Daoy (cell line): ENCODE results near the gene ACSF3. TPM values are rescaled to one million over a fixed set of nuclear protein-coding genes. Genes with fewer than 3 reads are reported as not detected.
"Not testable (repeated sequence)": the region's sequence is repeated elsewhere in the genome, so short reads cannot be mapped to it uniquely, and the experiment has no call there.

ENCODE experiments used
- DNase-seq: peaks from one replicate; pipeline ENCODE4 v3.0.0-alpha.2; 2015; ENCODE audit warnings: low read depth
- total RNA-seq: library from RNA; depleted of rRNA; stranded (reverse); fragments of >200 nt; shearing (Covaris generic); gene quantifications from 2 replicates; pipeline ENCODE4 v1.2.3, GENCODE V29; 2014

Gene ACSF3
- total RNA-seq, 1 experiment from 2014 or later: 13.4 TPM

DNA sequence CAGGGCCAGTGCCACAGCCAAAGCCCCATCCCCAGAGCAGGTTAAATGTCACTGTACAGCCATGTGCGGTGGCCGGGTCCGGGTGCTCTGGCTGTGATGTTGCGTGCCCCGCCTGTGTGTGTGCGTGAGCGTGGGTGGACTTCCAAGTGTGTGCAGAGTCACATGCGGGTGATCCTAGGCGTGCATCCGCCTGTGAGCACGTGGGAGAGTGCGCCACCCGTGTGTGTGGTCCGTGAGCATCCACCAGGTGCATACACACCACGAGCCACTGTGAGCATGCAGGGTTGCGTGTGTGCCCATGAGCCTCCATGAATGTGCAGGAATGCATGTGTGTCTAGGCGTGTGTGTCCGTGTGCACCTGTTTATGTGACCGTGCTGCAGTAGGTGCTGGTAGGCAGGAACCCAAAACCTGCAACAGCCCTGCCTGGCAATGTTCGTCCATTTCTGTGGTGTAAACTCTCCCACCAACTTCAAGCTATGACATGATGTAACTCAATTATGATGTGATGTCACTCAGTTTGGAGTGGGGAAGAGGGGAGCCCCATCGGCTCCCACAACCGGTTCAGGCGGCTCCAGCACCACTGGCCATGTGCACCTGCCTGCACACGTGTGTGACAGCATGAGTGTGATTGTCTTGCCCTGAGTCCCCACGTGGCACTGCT lies 37.6 kb upstream of the ACSF3 start:
- no peak for DNase-seq

DNA sequence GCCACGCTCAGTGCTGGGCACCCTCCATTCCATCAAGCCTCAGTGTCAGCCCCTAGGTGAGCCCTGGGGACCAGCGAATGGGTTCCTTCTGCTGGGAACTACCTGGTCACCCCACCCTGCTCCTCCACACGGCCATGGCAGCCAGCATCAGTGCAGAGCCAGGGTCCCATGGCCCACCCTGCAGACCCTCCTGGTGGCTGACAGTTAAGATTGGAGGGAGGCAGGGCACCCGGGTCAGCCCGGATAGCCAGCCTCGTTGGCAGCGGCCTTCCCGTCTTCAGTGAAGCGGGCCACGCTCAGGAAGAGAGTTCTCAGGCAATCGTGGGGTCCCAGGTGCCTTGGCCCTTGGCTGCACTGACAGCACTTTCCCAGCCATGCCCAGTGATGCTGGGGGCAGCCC lies 37.1 kb upstream of the ACSF3 start:
- no peak for DNase-seq

DNA sequence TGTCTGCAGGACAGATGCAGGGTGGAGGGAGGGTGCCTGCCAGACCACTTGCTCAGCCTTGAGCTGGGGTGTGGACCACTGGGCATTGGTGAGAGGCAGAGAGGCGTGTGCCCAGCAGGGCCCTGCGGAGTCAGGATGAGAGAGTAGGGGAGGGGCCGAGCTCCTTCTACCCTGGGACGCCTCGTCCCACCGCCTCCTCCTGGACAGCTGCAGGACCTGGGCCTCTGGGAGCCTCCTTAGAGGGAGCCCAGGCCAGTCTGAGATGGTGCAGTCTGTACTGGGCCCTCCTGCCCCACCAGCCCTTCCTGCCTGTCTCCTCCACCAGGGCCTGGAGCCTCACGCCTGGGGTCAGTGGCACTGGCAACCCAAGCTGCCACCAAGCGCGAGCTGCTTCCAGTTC lies 35.9 kb upstream of the ACSF3 start:
- no peak for DNase-seq

DNA sequence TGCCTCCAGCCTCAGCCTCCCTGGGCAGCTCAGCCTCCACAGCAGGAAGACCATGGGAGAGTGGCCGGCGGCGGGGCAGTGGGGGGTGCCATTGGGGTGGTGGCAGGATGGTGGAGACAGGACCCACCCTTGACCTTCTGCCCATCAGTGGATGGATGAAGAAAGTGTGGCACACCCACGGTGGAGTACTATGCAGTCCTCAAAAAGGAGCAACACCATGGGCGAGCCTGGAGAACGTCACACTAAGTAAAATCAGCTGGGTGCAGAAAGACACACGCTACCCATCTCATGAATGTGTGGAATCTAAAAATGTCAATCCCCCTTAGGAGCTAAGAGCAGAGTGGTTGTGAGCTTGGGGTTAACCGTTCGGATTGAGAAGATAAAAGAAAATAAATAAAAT lies 34.8 kb upstream of the ACSF3 start:
- no peak for DNase-seq

DNA sequence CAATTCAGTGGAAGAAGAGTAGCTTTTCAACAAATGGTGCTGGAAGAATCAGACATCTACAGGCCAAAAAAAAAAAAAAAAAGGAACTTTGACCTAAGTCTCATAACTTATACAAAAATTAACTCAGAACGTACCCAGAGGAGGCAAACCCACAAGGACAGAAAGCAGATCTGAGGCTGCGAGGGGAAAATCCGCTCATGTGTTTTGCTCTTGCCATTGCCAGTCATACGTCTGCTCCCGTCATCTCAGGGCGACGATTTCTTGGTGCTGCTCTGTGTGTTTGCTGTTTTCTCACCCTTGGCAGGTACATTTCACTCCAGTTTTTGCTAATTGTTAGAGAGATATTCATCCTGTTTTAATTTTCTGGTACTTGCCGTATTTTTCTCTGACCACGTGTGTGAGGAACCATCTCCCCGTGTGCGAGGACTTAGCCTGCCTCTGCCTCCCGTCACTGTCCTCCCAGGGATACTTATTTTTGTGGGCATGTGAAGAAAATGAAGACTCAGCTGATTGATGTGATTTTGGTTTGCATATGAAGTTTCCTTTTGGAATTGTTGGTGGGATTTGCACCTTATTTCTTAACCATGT lies 33.4 kb upstream of the ACSF3 start:
- no peak for DNase-seq

DNA sequence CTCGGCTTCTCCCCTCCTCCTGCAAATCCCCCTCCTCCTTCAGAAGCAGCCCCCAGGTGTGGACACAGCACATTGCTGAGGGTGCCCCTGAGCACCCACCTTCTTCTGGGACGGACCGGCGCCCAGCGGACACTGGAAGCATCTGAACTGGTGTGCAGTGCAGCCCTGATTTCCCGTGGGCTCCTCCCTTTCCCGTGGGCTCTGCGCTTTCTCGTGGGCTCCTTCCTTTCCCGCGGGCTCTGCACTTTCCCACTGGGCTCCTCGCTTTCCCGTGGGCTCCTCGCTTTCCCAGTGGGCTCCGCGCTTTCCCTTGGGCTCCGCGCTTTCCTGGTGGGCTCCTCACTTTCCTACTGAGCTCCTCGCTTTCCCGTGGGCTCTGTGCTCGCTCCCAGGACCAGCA lies 32.6 kb upstream of the ACSF3 start:
- DNase-seq: no peak

DNA sequence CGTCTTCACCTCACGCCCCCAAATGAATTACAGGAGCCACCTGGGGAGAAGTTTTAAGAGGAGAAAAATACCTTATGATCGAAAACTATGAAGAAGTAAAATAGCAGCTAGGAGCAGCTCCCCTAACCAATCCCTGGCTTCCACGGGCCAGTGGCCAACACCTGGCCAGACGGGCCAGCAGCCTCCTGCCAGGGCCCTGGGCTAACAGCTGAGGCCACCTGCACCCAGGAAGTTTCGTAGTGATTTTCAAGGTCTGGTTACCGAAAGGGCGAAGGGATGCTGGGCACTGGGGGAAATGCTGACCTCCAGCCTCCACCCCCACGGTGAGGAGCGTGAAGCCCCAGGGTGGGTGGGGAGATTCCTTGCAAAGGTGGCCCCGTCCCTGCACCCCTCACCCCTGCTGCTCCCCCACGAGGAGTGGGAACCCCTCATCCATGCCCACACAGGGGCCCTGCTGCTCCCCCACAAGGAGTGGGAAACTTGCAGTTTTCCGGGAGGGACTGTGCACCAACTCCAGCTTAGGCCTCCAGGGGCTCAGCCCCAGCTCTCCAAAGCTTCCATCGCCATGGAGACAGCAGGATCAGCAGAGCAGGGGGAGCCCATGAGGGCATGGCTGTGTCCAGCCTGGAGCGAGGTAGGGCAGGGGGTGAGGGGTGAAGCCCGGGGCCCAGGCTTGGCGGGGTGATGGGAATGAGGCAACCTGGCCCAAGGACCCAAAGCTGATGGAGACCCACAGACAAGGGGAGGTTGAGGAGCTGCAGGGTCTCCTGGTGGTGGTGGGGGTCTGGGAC lies 31.9 kb upstream of the ACSF3 start:
- no peak for DNase-seq

DNA sequence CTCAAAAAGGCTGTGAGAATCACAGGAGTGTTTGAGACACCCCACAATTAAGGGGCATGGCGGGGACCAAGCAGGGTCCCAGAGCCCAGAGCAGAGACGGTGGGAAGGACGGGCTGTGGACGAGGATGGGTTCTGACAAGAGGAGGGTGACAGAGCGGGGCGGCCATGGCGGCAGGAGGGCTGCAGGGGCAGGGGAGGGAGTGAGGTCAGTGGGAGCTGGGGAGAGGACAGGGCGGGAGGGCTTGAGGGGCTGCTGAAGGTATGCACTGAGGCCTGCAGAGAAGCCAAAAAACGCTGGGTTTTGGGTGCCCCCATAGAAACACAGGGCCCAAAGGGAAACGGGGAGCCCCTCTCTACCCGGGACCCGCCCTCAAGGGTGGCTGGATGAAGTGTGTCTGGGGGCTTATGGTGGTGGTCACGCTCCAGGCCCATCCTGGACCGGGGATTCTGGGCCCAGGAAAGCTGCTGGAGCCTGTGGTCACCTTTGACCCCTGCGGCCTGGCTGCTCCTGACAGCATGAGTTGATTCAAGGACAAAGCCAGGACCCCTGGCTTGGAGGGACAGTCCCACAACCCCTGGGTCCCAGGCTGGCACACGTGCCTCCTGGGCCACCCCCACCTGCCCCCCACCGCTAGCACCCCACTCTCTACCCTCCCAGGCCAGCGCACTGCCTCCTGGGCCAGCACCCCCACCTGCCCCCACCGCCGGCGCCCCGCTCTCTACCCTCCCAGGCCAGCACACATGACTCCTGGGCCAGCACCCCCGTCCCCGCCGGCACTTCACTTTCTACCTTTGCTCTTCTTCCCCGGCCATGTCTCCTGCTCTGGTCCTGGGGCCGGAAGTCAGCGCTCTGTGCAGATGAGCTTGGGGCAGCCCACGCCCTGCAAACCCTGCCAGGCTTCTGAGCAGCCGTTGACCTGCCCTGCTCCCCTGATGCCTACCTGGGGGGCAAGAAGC lies 31.0 kb upstream of the ACSF3 start:
- DNase-seq: no peak

DNA sequence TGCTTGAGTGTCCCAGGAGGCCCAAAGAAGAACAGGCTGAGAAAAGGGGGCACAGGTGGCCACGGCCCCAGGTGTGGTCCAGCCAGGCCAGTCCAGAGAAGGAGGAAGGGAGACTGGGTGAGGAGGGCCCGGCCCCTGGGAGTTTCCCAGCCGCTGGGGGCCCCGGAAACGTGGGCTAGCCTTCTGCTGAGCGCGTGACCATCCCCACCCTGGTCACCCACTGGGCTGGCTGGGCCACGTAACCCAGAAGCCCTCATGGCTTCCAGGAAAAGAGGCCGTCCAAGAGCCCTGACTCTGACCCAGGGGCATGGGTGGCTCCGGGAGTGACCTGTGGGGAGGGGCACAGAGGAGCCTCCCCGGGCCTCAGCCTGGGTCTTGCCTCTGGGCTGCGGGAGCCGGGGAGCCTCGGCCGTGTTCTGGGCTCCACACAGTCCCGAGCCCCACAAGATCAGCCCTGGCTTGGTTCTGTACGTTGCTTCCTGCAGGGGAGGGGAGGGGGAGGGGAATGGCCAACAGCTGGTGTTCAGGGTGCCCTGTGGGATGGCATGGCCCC lies 29.8 kb upstream of the ACSF3 start:
- no peak for DNase-seq

DNA sequence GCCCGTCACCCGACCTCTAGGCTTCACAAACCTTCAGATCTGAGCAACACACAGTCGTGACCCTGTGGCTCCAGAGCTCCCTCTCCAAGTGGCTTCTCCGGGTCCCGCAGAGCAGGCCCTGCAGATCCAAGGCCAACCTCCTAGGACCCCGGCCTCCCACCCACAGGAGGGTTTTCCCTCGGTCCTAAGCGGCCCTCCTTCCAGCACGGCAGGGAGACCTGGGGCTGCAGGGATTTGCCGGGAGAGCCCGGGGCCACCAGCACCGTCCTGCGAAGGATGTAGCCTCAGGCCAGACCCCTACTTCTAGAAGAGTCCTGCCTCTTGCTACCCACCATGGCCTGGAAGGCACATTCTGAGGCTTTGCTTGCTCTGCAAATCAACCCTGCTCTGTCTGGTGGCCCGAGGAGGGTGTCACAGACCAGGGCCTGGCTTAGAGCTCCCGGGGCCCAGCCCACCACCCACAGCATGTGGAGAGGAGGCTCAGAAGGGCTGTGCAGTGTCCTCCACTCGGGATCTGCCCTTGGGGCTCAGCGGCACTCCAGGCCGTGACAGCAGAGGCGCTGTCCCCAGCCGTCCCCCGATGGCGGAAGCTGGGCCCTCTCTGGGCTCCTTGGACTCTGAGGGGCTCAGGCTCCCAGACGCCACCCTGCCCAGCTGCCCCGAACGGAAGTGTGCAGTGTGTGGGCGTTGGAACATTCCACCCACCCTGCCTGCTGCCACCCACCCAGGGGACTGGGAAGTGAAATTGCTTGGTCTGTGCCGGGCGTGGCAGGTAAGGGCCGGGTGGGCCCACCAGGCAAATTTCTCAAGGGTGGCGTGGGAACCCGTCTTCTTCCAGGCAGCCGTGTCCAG lies 28.8 kb upstream of the ACSF3 start:
- DNase-seq: no peak

DNA sequence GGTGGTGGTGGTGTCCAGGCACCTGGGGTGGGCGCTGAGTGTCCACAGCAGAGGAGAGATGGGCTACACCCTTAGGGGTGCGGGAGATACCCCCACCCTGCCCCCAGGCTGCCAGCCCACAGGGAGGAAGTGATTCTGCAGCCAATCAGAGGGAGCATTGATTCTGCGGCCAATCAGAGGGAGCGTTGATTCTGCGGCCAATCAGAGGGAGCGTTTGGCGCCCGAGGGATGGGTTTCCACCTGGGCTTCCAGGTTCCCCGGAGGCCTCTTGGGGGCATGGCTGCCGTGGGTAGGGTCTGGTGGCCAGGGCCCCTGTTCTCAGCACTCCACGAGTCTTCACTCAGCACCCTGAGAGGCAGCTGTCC lies 28.2 kb upstream of the ACSF3 start:
- DNase-seq: no peak

GRCh38 chr16:89066721-89067120 lies 26.9 kb upstream of the ACSF3 start:
- DNase-seq: no peak

GRCh38 chr16:89067677-89068443 lies 25.8 kb upstream of the ACSF3 start:
- DNase-seq: no peak

GRCh38 chr16:89068814-89069616 lies 24.6 kb upstream of the ACSF3 start:
- DNase-seq: not testable (repeated sequence)

DNA sequence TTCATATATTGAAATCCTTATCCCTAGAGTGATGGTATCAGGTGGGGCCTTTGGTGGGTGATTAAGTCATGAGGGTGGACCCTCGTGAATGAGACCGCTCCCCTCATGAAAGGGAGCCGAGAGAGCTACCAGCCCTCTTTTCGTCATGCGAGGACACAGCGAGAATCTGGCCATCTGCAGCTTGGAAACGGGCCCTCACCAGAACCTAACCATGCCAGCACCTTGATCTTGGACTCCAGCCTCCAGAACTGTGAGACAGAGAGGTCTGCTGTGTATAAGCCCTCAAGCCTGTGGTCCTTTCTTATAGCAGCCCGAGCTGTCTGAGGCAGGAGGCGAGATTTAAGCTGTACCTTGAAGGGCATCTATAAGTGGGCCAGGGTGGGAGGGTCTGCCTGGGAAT lies 23.7 kb upstream of the ACSF3 start:
- no peak for DNase-seq

DNA sequence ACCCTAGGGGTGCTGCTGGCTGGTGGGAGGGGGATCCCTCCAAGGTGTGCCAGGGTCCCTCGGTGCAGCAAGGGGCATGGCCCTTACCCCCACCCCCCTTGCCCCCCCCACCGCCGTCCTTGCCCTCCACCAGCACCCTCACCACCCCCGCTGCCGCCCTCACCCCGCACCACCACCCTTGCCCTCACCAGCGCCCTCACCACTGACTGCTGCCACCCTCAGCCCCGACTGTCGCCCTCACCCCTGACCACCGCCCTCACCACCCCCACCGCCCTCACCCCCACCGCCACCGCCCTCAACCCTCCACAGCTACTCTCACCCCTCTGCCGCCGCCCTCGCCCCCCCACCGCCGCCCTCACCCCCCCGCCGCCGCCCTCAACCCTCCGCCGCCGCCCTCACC lies 23.1 kb upstream of the ACSF3 start:
- no peak for DNase-seq

DNA sequence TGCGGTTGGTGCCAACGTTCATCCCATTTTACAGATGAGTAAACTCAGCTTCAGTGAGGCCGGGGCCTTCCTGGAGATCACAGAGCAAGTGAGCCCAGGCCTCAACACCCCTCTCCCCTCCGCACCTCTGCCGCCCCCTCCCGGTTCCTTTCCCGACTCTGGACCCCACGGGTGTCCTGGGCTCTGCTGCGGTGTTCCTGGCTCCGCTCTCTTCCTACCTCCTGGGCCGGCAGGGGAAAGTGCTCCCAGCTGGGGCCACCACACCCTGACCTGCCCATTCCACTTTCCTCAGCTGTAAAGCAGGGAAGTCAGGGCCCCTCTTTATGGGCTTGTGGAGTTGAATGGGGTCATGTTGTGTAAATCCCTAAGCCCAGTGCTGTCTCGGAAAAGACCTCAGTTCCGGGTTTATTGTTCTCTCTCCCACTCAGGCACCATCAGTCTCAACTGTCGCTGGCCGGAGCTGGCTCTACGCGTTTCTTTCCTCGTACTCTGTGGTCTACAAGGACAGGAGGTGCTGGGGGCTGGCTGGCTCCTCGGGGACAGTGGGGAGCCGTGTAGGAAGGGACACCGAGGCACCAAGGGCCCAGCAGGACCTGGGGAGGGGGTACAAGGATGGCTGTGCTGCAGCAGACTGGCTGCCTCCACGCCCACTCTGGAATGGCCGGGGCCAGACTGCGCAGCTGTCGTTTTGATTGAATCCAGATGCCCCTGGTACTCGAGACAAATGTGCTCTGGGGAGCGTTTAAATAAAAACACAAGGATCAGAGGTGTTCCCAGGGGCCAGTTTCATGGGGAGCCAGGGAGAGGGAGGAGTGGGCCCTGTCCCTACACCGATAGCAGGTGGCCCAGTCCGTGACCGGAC lies 21.7 kb upstream of the ACSF3 start:
- no peak for DNase-seq

GRCh38 chr16:89072548-89073130 lies 21.0 kb upstream of the ACSF3 start:
- no peak for DNase-seq
